H9 (cell line): ENCODE data around the gene ARVCF. TPM values are rescaled to one million over a fixed set of nuclear protein-coding genes. Genes with fewer than 3 reads are reported as not detected.

ENCODE experiments used
- DNase-seq: peaks from one replicate; pipeline ENCODE4 v3.0.0-alpha.2; 2017
- H2AFZ ChIP-seq: one replicate; pipeline ENCODE4 v1.6.1; 2013; ENCODE audit warnings: mild to moderate bottlenecking, low read length, control low read depth, moderate library complexity
- H2AK5ac ChIP-seq: 2 replicates; pipeline ENCODE4 v1.6.1; 2013; ENCODE audit warnings: low read length, control low read depth, mixed read lengths; ENCODE audit not compliant: insufficient read length
- H2BK120ac ChIP-seq: one replicate; pipeline ENCODE4 v1.6.1; 2013; ENCODE audit warnings: low read depth, mild to moderate bottlenecking, low read length, control low read depth, inconsistent platforms; ENCODE audit not compliant: poor library complexity, severe bottlenecking
- H2BK12ac ChIP-seq: 2 replicates; pipeline ENCODE4 v1.6.1; 2013; ENCODE audit warnings: low read length, control low read depth, mixed read lengths, low read depth; ENCODE audit not compliant: insufficient read length
- H2BK15ac ChIP-seq: 2 replicates; pipeline ENCODE4 v1.6.1; 2013; ENCODE audit warnings: low read depth, low read length, control low read depth
- H2BK20ac ChIP-seq: one replicate; pipeline ENCODE4 v1.6.1; 2013; ENCODE audit warnings: low read depth, mild to moderate bottlenecking, low read length, control low read depth, inconsistent platforms; ENCODE audit not compliant: poor library complexity, severe bottlenecking
- H2BK5ac ChIP-seq: 2 replicates; pipeline ENCODE4 v1.6.1; 2013; ENCODE audit warnings: low read length, control low read depth, mixed read lengths; ENCODE audit not compliant: insufficient read length
- H3K14ac ChIP-seq: 2 replicates; pipeline ENCODE4 v1.6.1; 2013; ENCODE audit warnings: low read length, control low read depth; ENCODE audit not compliant: insufficient read depth
- H3K18ac ChIP-seq: 2 replicates; pipeline ENCODE4 v1.6.1; 2013; ENCODE audit warnings: low read depth, mild to moderate bottlenecking, mixed read lengths, low read length, control low read depth; ENCODE audit not compliant: insufficient read length
- H3K23ac ChIP-seq: 2 replicates; pipeline ENCODE4 v1.6.1; 2013; ENCODE audit warnings: low read length, control low read depth, mixed read lengths, low read depth; ENCODE audit not compliant: insufficient read length
- H3K23me2 ChIP-seq: 2 replicates; pipeline ENCODE4 v1.6.1; 2013; ENCODE audit warnings: low read depth, mild to moderate bottlenecking, mixed read lengths, low read length, control low read depth; ENCODE audit not compliant: insufficient read length, poor library complexity, severe bottlenecking
- H3K27ac ChIP-seq: 2 replicates; pipeline ENCODE4 v1.5.1; 2013; ENCODE audit warnings: low read length, control low read depth, mixed read lengths, low read depth; ENCODE audit not compliant: insufficient read length
- H3K27me3 ChIP-seq: 2 replicates; pipeline ENCODE4 v1.6.1; 2013; ENCODE audit warnings: low read length, control low read depth, inconsistent platforms; ENCODE audit not compliant: insufficient read depth
- H3K4ac ChIP-seq: 2 replicates; pipeline ENCODE4 v1.6.1; 2013; ENCODE audit warnings: low read depth, mild to moderate bottlenecking, control low read depth, inconsistent platforms, low read length, moderate library complexity
- H3K4me1 ChIP-seq: 2 replicates; pipeline ENCODE4 v1.6.1; 2013; ENCODE audit warnings: low read length, control low read depth, inconsistent platforms; ENCODE audit not compliant: insufficient read depth
- H3K4me2 ChIP-seq: 2 replicates; pipeline ENCODE4 v1.6.1; 2013; ENCODE audit warnings: low read length, control low read depth, mixed read lengths; ENCODE audit not compliant: insufficient read length, insufficient read depth
- H3K56ac ChIP-seq: 2 replicates; pipeline ENCODE4 v1.6.1; 2013; ENCODE audit warnings: low read depth, mild to moderate bottlenecking, mixed read lengths, low read length, control low read depth; ENCODE audit not compliant: insufficient read length
- H3K79me1 ChIP-seq: 2 replicates; pipeline ENCODE4 v1.6.1; 2013; ENCODE audit warnings: low read depth, mild to moderate bottlenecking, moderate library complexity, low read length, control low read depth, inconsistent platforms; ENCODE audit not compliant: insufficient read depth, poor library complexity, severe bottlenecking
- H3K79me2 ChIP-seq: 2 replicates; pipeline ENCODE4 v1.6.1; 2013; ENCODE audit warnings: low read length, control low read depth, inconsistent platforms; ENCODE audit not compliant: insufficient read depth
- H3K9ac ChIP-seq: 2 replicates; pipeline ENCODE4 v1.6.1; 2013; ENCODE audit warnings: low read length, control low read depth, mixed read lengths; ENCODE audit not compliant: insufficient read length; ENCODE audit errors: extremely low read depth
- H3K9me3 ChIP-seq: one replicate; pipeline ENCODE4 v1.6.1; 2013; ENCODE audit warnings: low read depth, low read length, inconsistent platforms; ENCODE audit not compliant: control insufficient read depth
- H3T11ph ChIP-seq: one replicate; pipeline ENCODE4 v1.6.1; 2013; ENCODE audit warnings: mild to moderate bottlenecking, low read length, control low read depth, inconsistent platforms
- H4K20me1 ChIP-seq: one replicate; pipeline ENCODE4 v1.6.1; 2013; ENCODE audit not compliant: control insufficient read depth, insufficient read length, insufficient read depth
- H4K5ac ChIP-seq: 2 replicates; pipeline ENCODE4 v1.6.1; 2013; ENCODE audit warnings: low read depth, mild to moderate bottlenecking, mixed read lengths, low read length, control low read depth; ENCODE audit not compliant: insufficient read length
- H4K8ac ChIP-seq: replicated peaks from 2 replicates; pipeline ENCODE4 v1.6.1; 2013; ENCODE audit warnings: low read length, control low read depth, mixed read lengths, low read depth; ENCODE audit not compliant: insufficient read length
- H4K91ac ChIP-seq: 2 replicates; pipeline ENCODE4 v1.6.1; 2013; ENCODE audit warnings: low read depth, mild to moderate bottlenecking, moderate library complexity, mixed read lengths, low read length, control low read depth; ENCODE audit not compliant: insufficient read length
- H3K27ac Mint-ChIP-seq, 3 experiments: 2 replicates in 2 of 3; 3 replicates in 1 of 3; pipeline ENCODE4 v1.8.0; 2020 to 2021; ENCODE audit warnings: mixed read lengths in 3 of 3, mild to moderate bottlenecking in 1 of 3, moderate library complexity in 1 of 3
- H3K27me3 Mint-ChIP-seq: 2 replicates; pipeline ENCODE4 v1.8.0; 2021; ENCODE audit warnings: low read depth, mild to moderate bottlenecking, moderate library complexity, mixed read lengths
- H3K36me3 Mint-ChIP-seq, 3 experiments: 2 replicates in 2 of 3; 3 replicates in 1 of 3; pipeline ENCODE4 v1.8.0; 2020 to 2021; ENCODE audit warnings: low read depth in 3 of 3, mixed read lengths in 3 of 3; ENCODE audit not compliant: insufficient read depth in 1 of 3
- H3K4me1 Mint-ChIP-seq, 2 experiments: 2 replicates each; pipeline ENCODE4 v1.8.0; 2020; ENCODE audit warnings: mixed read lengths in 2 of 2
- H3K4me3 Mint-ChIP-seq, 2 experiments: 2 replicates in 1 of 2; 3 replicates in 1 of 2; pipeline ENCODE4 v1.8.0; 2020 to 2021; ENCODE audit warnings: mild to moderate bottlenecking in 2 of 2, mixed read lengths in 2 of 2, moderate library complexity in 1 of 2
- H3K9me3 Mint-ChIP-seq, 2 experiments: 2 replicates in 1 of 2; 3 replicates in 1 of 2; pipeline ENCODE4 v1.8.0; 2020; ENCODE audit warnings: mild to moderate bottlenecking in 2 of 2, mixed read lengths in 2 of 2, moderate library complexity in 1 of 2
- CTCF ChIP-seq: fragments of 200-600 bp; sonication (generic); conservative IDR thresholded peaks from 3 replicates; pipeline ENCODE4 v1.8.0; 2021; ENCODE audit warnings: antibody characterized with exemption, mild to moderate bottlenecking
- WGBS: extraction: QIAGEN DNeasy Blood & Tissue Kit; methylation state at CpG from one replicate; pipeline ENCODE4 v1.1.7; 2013; ENCODE audit warnings: missing lambda C conversion rate, low lambda C conversion rate, mixed read lengths; ENCODE audit not compliant: insufficient read length; ENCODE audit errors: extremely low coverage; 5-methylcytosine and 5-hydroxymethylcytosine counted together
- total RNA-seq: library from RNA; stranded (reverse); gene quantifications from 2 replicates; pipeline ENCODE4 v1.2.1, GENCODE V29; 2021

Gene ARVCF
- total RNA-seq, 1 experiment from 2014 or later: 40.7 TPM

GRCh38 chr22:19992921-19993355 lies 23.7 kb downstream of the ARVCF start:
- Histone ChIP-seq H4K5ac (no peak overlapping the region), H3K9ac (no peak overlapping the region), H3K79me2 (no peaks in the 10 kb centered on the region), H2AK5ac (no peak overlapping the region), H2BK120ac (no peak overlapping the region), H2BK15ac (no peak overlapping the region), H2BK20ac (no peak overlapping the region), H2BK5ac (no peak overlapping the region), H3K14ac (no peak overlapping the region), H3K4me1 (no peaks in the 10 kb centered on the region), H3K9me3 (no peaks in the 10 kb centered on the region), H3T11ph (no peak overlapping the region), H4K8ac (no peak overlapping the region), H3K56ac (no peak overlapping the region), H3K18ac (no peak overlapping the region), H4K20me1 (no peaks in the 10 kb centered on the region), H3K4ac (no peak overlapping the region), H3K23me2 (no peaks in the 10 kb centered on the region), H3K4me2 (no peak overlapping the region), H2AFZ (no peak overlapping the region), H3K27ac (no peak overlapping the region), H4K91ac (no peak overlapping the region), H3K23ac (no peak overlapping the region), H3K27me3 (no peaks in the 10 kb centered on the region), H3K79me1 (no peaks in the 10 kb centered on the region), H2BK12ac (no peak overlapping the region)
- Mint-ChIP-seq H3K27me3 (no peaks in the 10 kb centered on the region; the same call in 1 of the 2 replicates), H3K9me3 (no peaks in the 10 kb centered on the region; a peak in 1 of 5 replicates), H3K4me1 (peaks cover 0 to 9% of the 10 kb centered on the region in 2 experiments; a peak in 2 of 4 replicates), H3K4me3 (no peak overlapping the region), H3K36me3 (no peaks in the 10 kb centered on the region), H3K27ac (no peak overlapping the region)
- no peak for DNase-seq
- no CpG with 5 or more reads among the region's 6 CpGs for WGBS
- no peak for TF ChIP-seq CTCF
